HepG2 (cell line): ENCODE measurements around the gene BTBD7.

Experiments
- FOXJ3 ChIP-seq: sonication (generic); formaldehyde crosslinking; IDR thresholded peaks from 2 replicates; pipeline ENCODE4 v1.4.0; 2020; ENCODE audit warnings: missing genetic modification reagents, mild to moderate bottlenecking, borderline replicate concordance
- FOXM1 ChIP-seq: sonication (generic); formaldehyde crosslinking; IDR thresholded peaks from 2 replicates; pipeline ENCODE4 v1.5.0; 2020; ENCODE audit warnings: missing genetic modification reagents
- POLR2A ChIP-seq, 2 experiments: IDR thresholded peaks; 2 replicates each; pipeline ENCODE4 v1.6.1; 2011; ENCODE audit warnings: low read depth in 2 of 2, low read length in 2 of 2, mild to moderate bottlenecking in 1 of 2, moderate library complexity in 1 of 2; ENCODE audit not compliant: insufficient read depth in 1 of 2
- POLR2AphosphoS5 ChIP-seq: IDR thresholded peaks from 2 replicates; pipeline ENCODE4 v1.6.1; 2012; ENCODE audit warnings: low read depth, low read length
- USF2 ChIP-seq, 2 experiments: sonication (generic) in 1 of 2; formaldehyde crosslinking in 1 of 2; IDR thresholded peaks; 2 replicates each; pipeline versions ENCODE4 v1.5.1 to v1.6.1; 2011 to 2020; ENCODE audit warnings: borderline replicate concordance in 1 of 2, low read depth in 1 of 2, low read length in 1 of 2, mild to moderate bottlenecking in 1 of 2, missing genetic modification reagents in 1 of 2, moderate library complexity in 1 of 2
- ZNF567 ChIP-seq: sonication (generic); formaldehyde crosslinking; IDR thresholded peaks from 2 replicates; pipeline ENCODE4 v1.8.1; 2023; ENCODE audit warnings: mild to moderate bottlenecking, missing genetic modification reagents, borderline replicate concordance
- TF ChIP-seq, protein P1 (sequence below): sonication (generic); formaldehyde crosslinking; IDR thresholded peaks from 2 replicates; pipeline ENCODE4 v1.8.1; 2023; ENCODE audit warnings: missing genetic modification reagents, inconsistent platforms, borderline replicate concordance

DNA sequence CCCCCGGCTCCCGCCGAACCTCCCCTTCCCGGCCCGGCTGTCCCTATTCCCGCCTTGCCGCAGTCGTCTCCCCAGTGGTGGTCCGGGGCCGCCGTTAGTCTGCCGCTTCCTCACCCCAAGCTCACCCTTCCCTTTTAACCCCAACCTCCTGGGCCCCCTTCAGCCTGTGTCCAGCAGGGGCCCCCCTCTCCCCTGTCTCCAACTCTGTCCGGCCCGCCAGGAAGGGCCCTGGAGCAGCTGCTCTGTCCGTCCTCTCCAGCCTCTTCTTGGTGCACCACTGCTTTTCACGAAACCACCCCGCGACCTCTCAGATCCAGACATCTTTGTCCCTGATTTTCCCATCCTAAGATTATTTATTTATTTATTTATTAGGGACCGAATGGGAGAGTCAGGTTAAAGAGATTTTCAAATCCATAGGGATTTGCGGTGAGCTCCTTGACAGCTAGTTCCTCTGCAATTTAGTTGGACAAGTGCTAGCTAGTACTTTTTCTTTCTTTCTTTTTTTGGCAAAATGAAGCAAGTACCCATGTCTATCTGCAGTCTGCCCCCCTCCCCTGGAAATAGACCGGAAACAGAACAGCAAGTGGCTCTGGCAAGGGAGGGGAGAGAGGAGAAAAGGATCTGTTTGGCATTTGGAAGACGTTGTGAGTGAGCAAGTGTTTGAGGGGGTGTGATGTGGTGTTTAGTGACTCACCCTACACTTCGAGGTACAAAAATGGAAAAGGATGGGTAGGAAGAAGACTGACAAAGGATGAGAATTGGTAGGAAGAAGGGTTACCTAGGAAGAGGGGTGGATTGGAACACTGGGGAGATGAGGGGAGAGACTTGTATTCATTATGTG, 125.1 kb downstream of the BTBD7 start:
- TF ChIP-seq USF2 (IDR thresholded peaks at IDR 0.05; ENCODE audit: low read depth, low read length): no peak
- TF ChIP-seq USF2 (CRISPR knock-in tag; IDR thresholded peaks at IDR 0.05; ENCODE audit: borderline replicate concordance): no peak
- TF ChIP-seq FOXJ3: no peak
- TF ChIP-seq POLR2A (IDR thresholded peaks at IDR 0.05; ENCODE audit: insufficient read depth in 1 of 2, low read depth in 2 of 2, low read length in 2 of 2): no peak
- no peak for TF ChIP-seq FOXM1 (CRISPR knock-in tag)
- TF ChIP-seq POLR2AphosphoS5: no peak
- TF ChIP-seq, protein P1, sequence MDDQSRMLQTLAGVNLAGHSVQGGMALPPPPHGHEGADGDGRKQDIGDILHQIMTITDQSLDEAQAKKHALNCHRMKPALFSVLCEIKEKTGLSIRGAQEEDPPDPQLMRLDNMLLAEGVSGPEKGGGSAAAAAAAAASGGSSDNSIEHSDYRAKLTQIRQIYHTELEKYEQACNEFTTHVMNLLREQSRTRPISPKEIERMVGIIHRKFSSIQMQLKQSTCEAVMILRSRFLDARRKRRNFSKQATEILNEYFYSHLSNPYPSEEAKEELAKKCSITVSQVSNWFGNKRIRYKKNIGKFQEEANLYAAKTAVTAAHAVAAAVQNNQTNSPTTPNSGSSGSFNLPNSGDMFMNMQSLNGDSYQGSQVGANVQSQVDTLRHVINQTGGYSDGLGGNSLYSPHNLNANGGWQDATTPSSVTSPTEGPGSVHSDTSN (CRISPR knock-in tag): no peak
- no peak; the same call in 1 of the 2 replicates for TF ChIP-seq ZNF567
